ENCODE results near the gene ITGB4.
A peak's percentile ranks its signal among the peaks of the same experiment; 100 is the strongest.

- TF ChIP-seq CTCF (IDR thresholded peaks at IDR 0.05 in 2 of 3, conservative IDR thresholded peaks at IDR 0.05 in 1 of 3; ENCODE audit: control insufficient read depth in 2 of 3, extremely low read depth in 1 of 3, insufficient read depth in 1 of 3, low read depth in 3 of 3, low read length in 3 of 3) (no peak), TCF12 (IDR thresholded peaks at IDR 0.05; ENCODE audit: low read depth, low read length) (no peak), POLR2A (IDR thresholded peaks at IDR 0.05; ENCODE audit: low read depth, low read length) (no peak), POLR2AphosphoS2 (IDR thresholded peaks at IDR 0.05; ENCODE audit: low read depth, low read length) (no peak), BHLHE40 (IDR thresholded peaks at IDR 0.05; ENCODE audit: borderline replicate concordance in 1 of 2, low read depth in 2 of 2, low read length in 1 of 2) (peak in 1 of 2 experiments; percentile 94; a peak in 1 of 4 replicates), ZNF24 (IDR thresholded peaks at IDR 0.05) (no peak), MAX (IDR thresholded peaks at IDR 0.05; ENCODE audit: low read depth, low read length) (no peak), TAF1 (IDR thresholded peaks at IDR 0.05; ENCODE audit: borderline replicate concordance, low read depth, low read length) (0 out of 2 replicates have a peak, but pooled peaks have one; percentile 31), FOXM1 (IDR thresholded peaks at IDR 0.05; ENCODE audit: low read depth, low read length) (no peak)
- TF ChIP-seq, protein P1, sequence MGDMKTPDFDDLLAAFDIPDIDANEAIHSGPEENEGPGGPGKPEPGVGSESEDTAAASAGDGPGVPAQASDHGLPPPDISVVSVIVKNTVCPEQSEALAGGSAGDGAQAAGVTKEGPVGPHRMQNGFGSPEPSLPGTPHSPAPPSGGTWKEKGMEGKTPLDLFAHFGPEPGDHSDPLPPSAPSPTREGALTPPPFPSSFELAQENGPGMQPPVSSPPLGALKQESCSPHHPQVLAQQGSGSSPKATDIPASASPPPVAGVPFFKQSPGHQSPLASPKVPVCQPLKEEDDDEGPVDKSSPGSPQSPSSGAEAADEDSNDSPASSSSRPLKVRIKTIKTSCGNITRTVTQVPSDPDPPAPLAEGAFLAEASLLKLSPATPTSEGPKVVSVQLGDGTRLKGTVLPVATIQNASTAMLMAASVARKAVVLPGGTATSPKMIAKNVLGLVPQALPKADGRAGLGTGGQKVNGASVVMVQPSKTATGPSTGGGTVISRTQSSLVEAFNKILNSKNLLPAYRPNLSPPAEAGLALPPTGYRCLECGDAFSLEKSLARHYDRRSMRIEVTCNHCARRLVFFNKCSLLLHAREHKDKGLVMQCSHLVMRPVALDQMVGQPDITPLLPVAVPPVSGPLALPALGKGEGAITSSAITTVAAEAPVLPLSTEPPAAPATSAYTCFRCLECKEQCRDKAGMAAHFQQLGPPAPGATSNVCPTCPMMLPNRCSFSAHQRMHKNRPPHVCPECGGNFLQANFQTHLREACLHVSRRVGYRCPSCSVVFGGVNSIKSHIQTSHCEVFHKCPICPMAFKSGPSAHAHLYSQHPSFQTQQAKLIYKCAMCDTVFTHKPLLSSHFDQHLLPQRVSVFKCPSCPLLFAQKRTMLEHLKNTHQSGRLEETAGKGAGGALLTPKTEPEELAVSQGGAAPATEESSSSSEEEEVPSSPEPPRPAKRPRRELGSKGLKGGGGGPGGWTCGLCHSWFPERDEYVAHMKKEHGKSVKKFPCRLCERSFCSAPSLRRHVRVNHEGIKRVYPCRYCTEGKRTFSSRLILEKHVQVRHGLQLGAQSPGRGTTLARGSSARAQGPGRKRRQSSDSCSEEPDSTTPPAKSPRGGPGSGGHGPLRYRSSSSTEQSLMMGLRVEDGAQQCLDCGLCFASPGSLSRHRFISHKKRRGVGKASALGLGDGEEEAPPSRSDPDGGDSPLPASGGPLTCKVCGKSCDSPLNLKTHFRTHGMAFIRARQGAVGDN (IDR thresholded peaks at IDR 0.05): no peak
Measured at GRCh38 chr17:75784473-75785015, 63.3 kb downstream of the ITGB4 start, which contains the start of gene UNK.
